ENCODE data around the gene RAPGEF6.
"Not testable (repeated sequence)": the region's sequence is repeated elsewhere in the genome, so short reads cannot be mapped to it uniquely, and the experiment has no call there.

DNA sequence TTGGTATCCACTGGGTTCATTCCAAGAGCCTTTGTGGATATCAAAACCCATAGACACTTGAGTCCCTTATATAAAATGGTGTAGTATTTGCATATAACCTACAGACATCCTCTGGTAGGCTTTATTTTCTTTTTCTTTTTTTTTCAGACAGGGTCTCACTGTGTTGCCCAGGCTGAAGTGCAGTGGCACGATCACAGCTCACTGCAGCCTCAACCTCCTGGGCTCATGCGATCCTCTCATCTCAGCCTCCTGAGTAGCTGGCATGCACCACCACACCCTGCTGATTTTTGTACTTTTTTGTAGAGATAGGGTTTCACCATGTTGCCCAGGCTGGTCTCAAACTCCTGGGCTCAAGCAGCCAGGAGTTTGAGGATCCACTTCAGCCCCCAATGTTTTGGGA, 13.9 kb downstream of the RAPGEF6 start:
- TF ChIP-seq, protein P1, sequence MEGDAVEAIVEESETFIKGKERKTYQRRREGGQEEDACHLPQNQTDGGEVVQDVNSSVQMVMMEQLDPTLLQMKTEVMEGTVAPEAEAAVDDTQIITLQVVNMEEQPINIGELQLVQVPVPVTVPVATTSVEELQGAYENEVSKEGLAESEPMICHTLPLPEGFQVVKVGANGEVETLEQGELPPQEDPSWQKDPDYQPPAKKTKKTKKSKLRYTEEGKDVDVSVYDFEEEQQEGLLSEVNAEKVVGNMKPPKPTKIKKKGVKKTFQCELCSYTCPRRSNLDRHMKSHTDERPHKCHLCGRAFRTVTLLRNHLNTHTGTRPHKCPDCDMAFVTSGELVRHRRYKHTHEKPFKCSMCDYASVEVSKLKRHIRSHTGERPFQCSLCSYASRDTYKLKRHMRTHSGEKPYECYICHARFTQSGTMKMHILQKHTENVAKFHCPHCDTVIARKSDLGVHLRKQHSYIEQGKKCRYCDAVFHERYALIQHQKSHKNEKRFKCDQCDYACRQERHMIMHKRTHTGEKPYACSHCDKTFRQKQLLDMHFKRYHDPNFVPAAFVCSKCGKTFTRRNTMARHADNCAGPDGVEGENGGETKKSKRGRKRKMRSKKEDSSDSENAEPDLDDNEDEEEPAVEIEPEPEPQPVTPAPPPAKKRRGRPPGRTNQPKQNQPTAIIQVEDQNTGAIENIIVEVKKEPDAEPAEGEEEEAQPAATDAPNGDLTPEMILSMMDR (IDR thresholded peaks at IDR 0.05; ENCODE audit: low read depth, low read length, poor library complexity, severe bottlenecking) = not testable (repeated sequence)
- TF ChIP-seq EZH2phosphoT487 (IDR thresholded peaks at IDR 0.05; ENCODE audit: borderline replicate concordance, low read length) = not testable (repeated sequence)
